ENCODE results near the gene SNN. TPM values are rescaled to one million over a fixed set of nuclear protein-coding genes. Genes with fewer than 3 reads are reported as not detected.

The SNN gene
- total RNA-seq, 8 experiments from 2014 or later = 3.4 to 99.4 (median 35.5) TPM

GRCh38 chr16:11637320-11637719, 30.9 kb upstream of the SNN start:
- Histone ChIP-seq H3K4me1 (replicated peaks in 1 of 2) (peaks cover 10 to 13% of the 10 kb centered on the region in 2 donors), H3K27ac (no peak overlapping the region), H3K4me3 (no peak overlapping the region)
- WGBS, 10 experiments = 50 to 100% (median 60%) methylated on average over 1 of the region's 5 CpGs; no CpG with 5 or more reads in 7 of the 10 experiments
- ATAC-seq (replicated peaks in 6 of 8) = peak in 1 of 8 experiments; percentile 8
- in situ Hi-C loops (cut with MboI; ENCODE audit: low pct_unique_long_range_greater_than_20kb in 2 of 9, low sequenced_read_pairs in 9 of 9, unreplicated experiment in 9 of 9) = loop anchor here in 2 of 9 experiments (25.0 kb wide), 3 partner anchors 200 to 675 kb away; no protein-coding TSS in a partner anchor

- Histone ChIP-seq H3K4me1 (replicated peaks in 1 of 2) (peaks cover 4 to 7% of the 10 kb centered on the region in 2 donors), H3K27ac (no peak overlapping the region), H3K4me3 (no peak overlapping the region)
- in situ Hi-C loops (cut with MboI; ENCODE audit: low pct_unique_long_range_greater_than_20kb in 2 of 9, low sequenced_read_pairs in 9 of 9, unreplicated experiment in 9 of 9) = loop anchor here in 2 of 9 experiments (25.0 kb wide), 3 partner anchors 201 to 676 kb away; no protein-coding TSS in a partner anchor
- WGBS, 10 experiments = 88 to 100% (median 100%) methylated on average over 1 to 3 of the region's 4 CpGs; no CpG with 5 or more reads in 7 of the 10 experiments
- no peak for ATAC-seq (replicated peaks in 6 of 8)
These were observed 30.1 kb upstream of the SNN start for GRCh38 chr16:11638140-11638539.

GRCh38 chr16:11639008-11639562, 29.2 kb upstream of the SNN start:
- Histone ChIP-seq H3K27ac (no peak overlapping the region), H3K4me3 (no peak overlapping the region), H3K4me1 (replicated peaks in 1 of 2) (peaks cover 4 to 7% of the 10 kb centered on the region in 2 donors)
- ATAC-seq (replicated peaks in 6 of 8) = no peak
- 0 to 94% (median 41%) methylated on average over 1 to 4 of the region's 4 CpGs; no CpG with 5 or more reads in 1 of the 10 experiments for WGBS, 10 experiments
- in situ Hi-C loops (cut with MboI; ENCODE audit: low pct_unique_long_range_greater_than_20kb in 2 of 9, low sequenced_read_pairs in 9 of 9, unreplicated experiment in 9 of 9) = loop anchor here in 2 of 9 experiments (25.0 kb wide), 3 partner anchors 202 to 677 kb away; no protein-coding TSS in a partner anchor

DNA sequence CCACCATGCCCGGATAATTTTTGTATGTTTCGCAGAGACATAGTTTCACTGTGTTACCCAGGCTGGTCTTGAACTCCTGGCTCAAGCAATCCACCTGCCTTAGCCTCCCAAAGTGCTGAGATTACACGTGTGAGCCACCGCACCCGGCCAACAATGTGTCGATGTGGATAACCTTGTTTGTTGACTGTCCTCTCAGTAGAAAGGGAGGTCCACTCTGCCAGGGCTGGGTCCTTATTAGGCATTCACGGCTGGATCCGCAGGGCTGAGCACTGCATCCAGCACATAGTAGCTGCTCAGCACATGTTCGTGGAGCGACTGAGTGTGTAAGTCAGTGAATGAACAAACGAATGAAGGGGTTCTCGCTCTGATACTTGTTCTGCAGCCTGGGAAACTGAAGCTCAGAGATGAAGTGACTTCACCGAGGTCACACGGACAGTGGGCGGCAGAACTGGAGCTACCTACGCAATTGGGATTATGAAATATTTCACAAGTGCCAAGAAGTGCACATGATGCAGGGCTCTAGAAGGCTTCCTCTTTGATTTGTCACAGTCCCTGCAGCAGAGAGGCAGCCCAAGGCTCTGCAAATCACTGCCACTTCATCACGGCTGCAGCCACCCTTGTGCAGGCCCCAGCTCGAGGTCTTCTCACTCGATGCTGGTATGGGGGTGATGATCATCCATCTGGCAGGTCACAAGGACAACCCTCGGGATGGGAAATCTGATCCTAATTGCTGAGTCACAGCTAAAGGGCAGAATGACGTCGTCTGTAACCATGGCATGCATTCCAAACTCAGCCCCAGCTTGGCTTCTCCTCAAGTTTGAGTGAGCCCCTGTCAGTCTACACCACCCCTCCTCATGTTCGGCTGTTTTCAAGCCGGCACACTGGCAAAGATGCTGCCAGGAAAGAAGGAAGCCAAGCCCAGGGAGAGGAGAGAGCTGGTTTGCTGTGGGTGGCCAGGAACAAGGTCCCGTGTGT, 28.0 kb upstream of the SNN start:
- ATAC-seq (replicated peaks in 6 of 8) = peak; percentile 80 to 97 (median 94)
- Histone ChIP-seq H3K4me1 (replicated peaks in 1 of 2) (peaks cover 4 to 7% of the 10 kb centered on the region in 2 donors), H3K27ac (peak overlapping the region in 1 of 2 donors; percentile 41), H3K4me3 (no peak overlapping the region)
- 33 to 91% (median 54%) methylated on average over 1 to 15 of the region's 25 CpGs; no CpG with 5 or more reads in 2 of the 10 experiments for WGBS, 10 experiments
- in situ Hi-C loops (cut with MboI; ENCODE audit: low pct_unique_long_range_greater_than_20kb in 2 of 9, low sequenced_read_pairs in 9 of 9, unreplicated experiment in 9 of 9) = loop anchor here in 2 of 9 experiments (25.0 kb wide), 3 partner anchors 203 to 678 kb away; no protein-coding TSS in a partner anchor

DNA sequence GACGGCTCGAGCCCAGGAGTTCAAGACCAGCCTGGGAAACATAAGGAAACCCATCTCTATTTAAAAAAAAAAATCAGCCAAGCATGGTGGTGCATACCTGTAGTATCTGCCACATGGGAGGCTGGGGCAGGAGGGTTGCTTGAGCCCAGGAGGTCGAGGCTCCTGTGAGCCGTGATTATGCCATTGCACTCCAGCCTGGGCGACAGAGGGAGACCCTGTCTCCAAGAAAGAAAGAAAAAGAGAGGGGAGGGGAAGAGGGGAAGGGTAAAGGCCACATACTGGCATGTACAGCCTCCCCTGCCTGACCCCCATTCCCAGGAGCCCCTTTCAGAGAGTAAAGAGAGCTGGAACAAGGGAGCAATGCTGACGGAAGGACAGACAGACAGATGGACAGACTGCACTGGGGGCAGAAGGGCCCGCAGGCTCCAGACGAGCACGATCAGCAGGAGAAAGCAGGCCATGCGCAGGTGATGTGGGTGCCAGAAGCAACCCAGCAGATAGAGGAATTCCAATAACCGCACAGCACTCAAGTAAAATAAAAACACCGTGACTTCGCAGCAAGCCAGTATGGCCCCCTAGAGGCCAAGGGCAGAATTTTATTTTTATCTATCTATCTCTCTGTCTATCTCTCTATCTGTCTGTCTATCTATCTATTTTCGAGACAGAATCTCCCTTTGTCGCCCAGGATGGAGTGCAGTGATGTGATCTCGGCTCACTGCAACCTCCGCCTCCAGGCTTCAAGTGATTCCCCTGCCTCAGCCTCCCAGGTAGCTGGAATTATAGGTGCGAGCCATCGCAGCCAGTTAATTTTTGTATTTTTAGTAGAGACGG, 27.1 kb upstream of the SNN start:
- in situ Hi-C loops (cut with MboI; ENCODE audit: low pct_unique_long_range_greater_than_20kb in 2 of 9, low sequenced_read_pairs in 9 of 9, unreplicated experiment in 9 of 9) = loop anchor here in 2 of 9 experiments (25.0 kb wide), 3 partner anchors 204 to 679 kb away; no protein-coding TSS in a partner anchor
- WGBS, 10 experiments = 10 to 100% (median 56%) methylated on average over 2 to 11 of the region's 20 CpGs; no CpG with 5 or more reads in 2 of the 10 experiments
- Histone ChIP-seq H3K4me3 (no peak overlapping the region), H3K27ac (peak overlapping the region in 1 of 2 donors; percentile 41), H3K4me1 (replicated peaks in 1 of 2) (peaks cover 4 to 7% of the 10 kb centered on the region in 2 donors)
- ATAC-seq (replicated peaks in 6 of 8) = peak in 6 of 8 experiments; percentile 3 to 57 (median 10)

GRCh38 chr16:11642765-11643116, 25.5 kb upstream of the SNN start:
- peaks cover 4 to 7% of the 10 kb centered on the region in 2 donors for H3K4me1 ChIP-seq (replicated peaks in 1 of 2)
- ATAC-seq (replicated peaks in 6 of 8) = no peak
- no peak overlapping the region for H3K4me3 ChIP-seq
- in situ Hi-C loops (cut with MboI; ENCODE audit: low pct_unique_long_range_greater_than_20kb in 2 of 9, low sequenced_read_pairs in 9 of 9, unreplicated experiment in 9 of 9) = loop anchor here in 2 of 9 experiments (25.0 kb wide), 3 partner anchors 205 to 680 kb away; no protein-coding TSS in a partner anchor
- WGBS, 10 experiments = 27 to 100% (median 47%) methylated on average over 1 to 4 of the region's 4 CpGs; no CpG with 5 or more reads in 3 of the 10 experiments
- H3K27ac ChIP-seq = no peak overlapping the region

DNA sequence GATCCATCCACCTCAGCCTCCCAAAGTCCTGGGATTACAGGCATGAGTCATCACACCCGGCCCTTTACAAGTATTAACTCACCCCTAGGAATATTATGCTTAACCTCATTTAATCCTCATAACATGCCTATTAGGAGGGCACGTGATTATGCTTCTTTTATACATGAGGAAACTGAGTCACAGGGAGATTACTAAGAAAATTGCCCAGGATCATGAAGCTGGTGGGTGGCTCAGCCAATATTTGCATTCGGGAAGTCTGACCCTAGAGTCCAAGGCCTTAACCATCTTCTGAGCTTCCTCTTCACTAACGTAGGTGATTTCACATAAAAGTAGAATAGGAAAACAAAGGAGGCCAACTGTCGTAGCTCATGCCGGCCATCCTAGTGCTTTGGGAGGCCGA, 19.0 kb upstream of the SNN start:
- Histone ChIP-seq H3K27ac (no peak overlapping the region), H3K4me3 (no peak overlapping the region), H3K4me1 (replicated peaks in 1 of 2) (no peaks in the 10 kb centered on the region)
- ATAC-seq (replicated peaks in 6 of 8) = no peak
- WGBS, 10 experiments = 44 to 82% (median 65%) methylated on average over 1 to 7 of the region's 7 CpGs; no CpG with 5 or more reads in 2 of the 10 experiments
- in situ Hi-C loops (cut with MboI; ENCODE audit: low pct_unique_long_range_greater_than_20kb in 2 of 9, low sequenced_read_pairs in 9 of 9, unreplicated experiment in 9 of 9) = loop anchor here in 2 of 9 experiments (25.0 kb wide), 3 partner anchors 212 to 687 kb away; no protein-coding TSS in a partner anchor

GRCh38 chr16:11650641-11651591, 17.3 kb upstream of the SNN start:
- no peaks in the 10 kb centered on the region for H3K4me1 ChIP-seq (replicated peaks in 1 of 2)
- no peak for ATAC-seq (replicated peaks in 6 of 8)
- in situ Hi-C loops (cut with MboI; ENCODE audit: low pct_unique_long_range_greater_than_20kb in 2 of 9, low sequenced_read_pairs in 9 of 9, unreplicated experiment in 9 of 9) = loop anchor here in 1 of 9 experiments (10.0 kb wide), 1 partner anchor 246 kb away; no protein-coding TSS in a partner anchor
- H3K27ac ChIP-seq = no peak overlapping the region
- 50 to 81% (median 72%) methylated on average over 1 to 7 of the region's 18 CpGs; no CpG with 5 or more reads in 1 of the 10 experiments for WGBS, 10 experiments
- no peak overlapping the region for H3K4me3 ChIP-seq

- H3K27ac ChIP-seq = no peak overlapping the region
- ATAC-seq (replicated peaks in 6 of 8) = no peak
- no peaks in the 10 kb centered on the region for H3K4me1 ChIP-seq (replicated peaks in 1 of 2)
- WGBS, 10 experiments = 54 to 91% (median 83%) methylated on average over 2 to 8 of the region's 8 CpGs; no CpG with 5 or more reads in 1 of the 10 experiments
- in situ Hi-C loops (cut with MboI; ENCODE audit: low pct_unique_long_range_greater_than_20kb in 2 of 9, low sequenced_read_pairs in 9 of 9, unreplicated experiment in 9 of 9) = loop anchor here in 1 of 9 experiments (10.0 kb wide), 1 partner anchor 247 kb away; no protein-coding TSS in a partner anchor
- no peak overlapping the region for H3K4me3 ChIP-seq
These were observed 16.5 kb upstream of the SNN start for GRCh38 chr16:11651796-11652195.

- 100% methylated on average over 1 of the region's 7 CpGs; no CpG with 5 or more reads in 9 of the 10 experiments for WGBS, 10 experiments
- Histone ChIP-seq H3K27ac (no peak overlapping the region), H3K4me3 (no peak overlapping the region), H3K4me1 (replicated peaks in 1 of 2) (no peaks in the 10 kb centered on the region)
- in situ Hi-C loops (cut with MboI; ENCODE audit: low pct_unique_long_range_greater_than_20kb in 2 of 9, low sequenced_read_pairs in 9 of 9, unreplicated experiment in 9 of 9) = loop anchor here in 1 of 9 experiments (10.0 kb wide), 1 partner anchor 251 kb away; no protein-coding TSS in a partner anchor
- ATAC-seq (replicated peaks in 6 of 8) = no peak
These were observed 12.6 kb upstream of the SNN start for GRCh38 chr16:11655655-11656054.

- no peak overlapping the region for H3K27ac ChIP-seq
- in situ Hi-C loops (cut with MboI; ENCODE audit: low pct_unique_long_range_greater_than_20kb in 2 of 9, low sequenced_read_pairs in 9 of 9, unreplicated experiment in 9 of 9) = loop anchor here in 1 of 9 experiments (10.0 kb wide), 1 partner anchor 253 kb away; no protein-coding TSS in a partner anchor
- no peak overlapping the region for H3K4me3 ChIP-seq
- no peaks in the 10 kb centered on the region for H3K4me1 ChIP-seq (replicated peaks in 1 of 2)
- WGBS, 10 experiments = 27 to 94% (median 83%) methylated on average over 2 to 4 of the region's 8 CpGs; no CpG with 5 or more reads in 5 of the 10 experiments
- ATAC-seq (replicated peaks in 6 of 8) = no peak
These were observed 10.7 kb upstream of the SNN start for GRCh38 chr16:11657556-11657955.
